ENCODE measurements around the gene CD3E.

CD3E gene

DNA sequence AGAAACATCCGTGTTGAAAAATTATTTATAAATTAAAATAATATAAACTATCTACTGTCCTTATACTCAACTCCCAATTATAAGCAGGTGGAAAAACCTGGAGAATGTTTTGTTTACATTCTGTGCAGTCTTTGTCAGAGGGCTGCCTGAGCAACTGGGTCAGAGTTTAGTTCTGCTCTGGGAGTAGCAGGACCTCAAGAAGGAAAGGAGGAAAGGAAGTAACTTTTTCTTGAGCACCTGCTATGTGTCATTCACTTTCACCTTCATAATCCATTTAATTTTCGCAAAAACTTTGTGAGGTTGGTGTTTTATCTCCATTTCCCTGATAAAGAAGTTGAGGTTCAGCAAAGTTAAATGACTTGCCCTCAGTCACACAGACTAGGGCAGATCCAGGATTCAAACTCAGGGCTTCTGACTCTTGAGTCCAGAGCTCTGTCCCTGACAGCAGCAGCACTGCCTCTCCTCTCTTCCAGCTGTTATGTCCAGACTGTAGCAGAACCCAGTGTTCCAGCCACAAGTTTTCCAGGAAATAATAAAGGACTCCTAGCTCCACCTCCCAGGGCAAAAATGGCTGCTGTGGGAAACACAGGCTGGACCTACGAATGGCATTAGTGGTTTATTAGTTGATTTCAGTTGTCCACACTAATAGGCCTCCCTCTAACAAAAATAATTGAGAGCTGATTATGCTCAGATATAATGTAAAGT, 6.4 kb downstream of the CD3E start:
- DNase-seq (ENCODE audit: low read depth) = no peak
- no peak for TF ChIP-seq CTCF (conservative IDR thresholded peaks at IDR 0.05; ENCODE audit: control insufficient read depth, insufficient read depth, low read depth, low read length)

GRCh38 chr11:118311518-118311917, 7.0 kb downstream of the CD3E start:
- no peak for DNase-seq (ENCODE audit: low read depth)
- TF ChIP-seq CTCF (conservative IDR thresholded peaks at IDR 0.05; ENCODE audit: control insufficient read depth, insufficient read depth, low read depth, low read length) = no peak
- no peak overlapping the region for H3K4me3 ChIP-seq (ENCODE audit: control insufficient read depth, low read depth, low read length)

More for the DNA sequence above, 6.4 kb downstream of the CD3E start:
- H3K4me3 ChIP-seq (ENCODE audit: control insufficient read depth, low read depth, low read length) = no peak overlapping the region

GRCh38 chr11:118312328-118312727, 7.8 kb downstream of the CD3E start:
- no peak for TF ChIP-seq CTCF (conservative IDR thresholded peaks at IDR 0.05; ENCODE audit: control insufficient read depth, insufficient read depth, low read depth, low read length)
- H3K4me3 ChIP-seq (ENCODE audit: control insufficient read depth, low read depth, low read length) = no peak overlapping the region
- no peak for DNase-seq (ENCODE audit: low read depth)

- no peak overlapping the region for H3K4me3 ChIP-seq (ENCODE audit: control insufficient read depth, low read depth, low read length)
- peak; percentile 53 for DNase-seq (ENCODE audit: low read depth)
- no peak for TF ChIP-seq CTCF (conservative IDR thresholded peaks at IDR 0.05; ENCODE audit: control insufficient read depth, insufficient read depth, low read depth, low read length)
Observed at GRCh38 chr11:118313242-118313641, 8.7 kb downstream of the CD3E start.

DNA sequence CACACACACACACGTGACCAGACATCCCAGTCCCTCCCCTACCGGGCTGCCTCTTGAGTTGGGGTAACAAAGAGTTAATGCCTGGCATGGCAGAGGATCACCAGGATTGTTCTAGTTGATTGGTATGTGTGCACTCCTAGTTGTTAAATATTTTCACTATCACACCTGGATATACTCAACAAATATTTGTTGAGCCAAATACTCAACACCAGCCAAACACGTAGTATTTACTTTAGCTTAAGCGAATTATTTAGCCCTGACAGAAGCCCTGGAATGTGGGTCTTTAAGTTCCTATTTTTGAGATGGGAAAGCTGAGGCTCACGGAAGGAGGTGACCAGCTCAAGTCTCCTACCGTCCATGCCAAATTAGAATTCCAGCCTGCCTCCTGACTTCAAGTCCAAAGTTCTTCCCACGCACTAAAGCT, 10.5 kb downstream of the CD3E start:
- H3K4me3 ChIP-seq (ENCODE audit: control insufficient read depth, low read depth, low read length) = no peak overlapping the region
- no peak for DNase-seq (ENCODE audit: low read depth)
- TF ChIP-seq CTCF (conservative IDR thresholded peaks at IDR 0.05; ENCODE audit: control insufficient read depth, insufficient read depth, low read depth, low read length) = no peak

DNA sequence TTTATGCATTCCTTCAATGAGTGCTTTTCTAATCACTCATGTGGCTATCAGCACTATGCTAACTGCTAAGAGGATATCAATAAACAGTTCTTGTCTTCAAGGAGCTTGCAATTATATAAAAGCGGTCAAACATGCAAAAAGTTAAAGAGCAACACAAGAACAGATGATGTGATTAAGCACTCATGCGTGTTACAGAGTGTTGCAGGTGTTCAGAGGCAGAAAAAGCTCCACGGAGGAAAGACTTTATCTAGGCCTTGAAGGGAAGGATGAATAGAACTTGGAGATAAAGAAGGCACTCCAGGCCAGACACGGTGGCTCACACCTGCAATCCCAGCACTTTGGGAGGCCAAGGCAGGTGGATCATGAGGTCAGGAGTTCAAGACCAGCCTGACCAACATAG, 13.6 kb downstream of the CD3E start:
- TF ChIP-seq CTCF (conservative IDR thresholded peaks at IDR 0.05; ENCODE audit: control insufficient read depth, insufficient read depth, low read depth, low read length) = no peak
- no peak overlapping the region for H3K4me3 ChIP-seq (ENCODE audit: control insufficient read depth, low read depth, low read length)
- no peak for DNase-seq (ENCODE audit: low read depth)

All from fibroblast of mammary gland (primary cell).